Measurements from ENCODE around the gene UBL4B.
"Not testable (repeated sequence)": the region's sequence is repeated elsewhere in the genome, so short reads cannot be mapped to it uniquely, and the experiment has no call there.

The UBL4B gene

DNA sequence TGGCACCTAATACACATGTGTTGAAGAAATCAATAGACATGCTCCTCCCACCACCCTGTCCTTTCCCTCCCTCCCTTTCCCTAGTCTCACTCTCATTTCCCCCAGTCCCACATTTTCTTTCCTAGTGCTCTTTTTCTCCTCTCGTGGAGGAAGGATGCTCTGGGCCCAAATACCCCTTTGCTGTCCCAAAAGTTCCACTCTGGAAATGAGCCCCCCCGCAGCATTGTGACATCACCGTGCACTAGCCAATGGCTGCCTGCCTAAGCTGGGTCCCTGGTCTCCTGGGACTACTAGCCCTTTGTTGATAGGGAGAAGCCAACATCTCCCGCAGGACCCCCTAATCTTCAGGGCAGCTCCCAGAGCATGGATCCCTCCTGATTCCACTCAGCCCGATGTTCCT is at the start of gene UBL4B:
UBL4B (plus strand) TSS at position 301 of the 400 bp plus-strand sequence; CDS start at position 393, 92 bp downstream.
- DNase-seq (ENCODE audit: low read depth in 2 of 3, low spot score in 2 of 3) = no peak

- no peak for DNase-seq (ENCODE audit: low read depth in 2 of 3, low spot score in 2 of 3)
Observed at GRCh38 chr1:110062612-110063011, 49.6 kb upstream of the UBL4B start.

DNA sequence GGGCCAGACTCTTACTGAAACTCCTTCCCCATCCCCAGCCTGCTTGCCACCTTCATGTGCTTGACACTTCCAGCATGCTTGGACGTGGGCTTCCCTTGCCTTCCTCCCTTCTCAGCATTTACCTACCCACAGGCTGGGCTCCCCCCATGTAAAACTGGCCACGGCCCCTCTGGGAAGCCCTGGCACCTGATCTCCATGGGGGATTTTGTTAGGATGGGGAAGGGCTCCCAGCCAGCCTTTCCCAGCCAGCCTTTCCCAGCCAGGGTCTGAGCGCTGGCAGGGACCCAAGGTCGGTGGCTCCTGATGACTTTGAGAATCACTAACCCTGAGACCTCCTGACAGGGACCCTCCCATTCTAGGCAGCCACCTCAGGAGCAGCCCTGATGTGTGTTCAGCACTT is 48.5 kb upstream of the UBL4B start:
- DNase-seq (ENCODE audit: low read depth in 2 of 3, low spot score in 2 of 3) = no peak

GRCh38 chr1:110064576-110065337 is 47.5 kb upstream of the UBL4B start:
- no peak for DNase-seq (ENCODE audit: low read depth in 2 of 3, low spot score in 2 of 3)

DNA sequence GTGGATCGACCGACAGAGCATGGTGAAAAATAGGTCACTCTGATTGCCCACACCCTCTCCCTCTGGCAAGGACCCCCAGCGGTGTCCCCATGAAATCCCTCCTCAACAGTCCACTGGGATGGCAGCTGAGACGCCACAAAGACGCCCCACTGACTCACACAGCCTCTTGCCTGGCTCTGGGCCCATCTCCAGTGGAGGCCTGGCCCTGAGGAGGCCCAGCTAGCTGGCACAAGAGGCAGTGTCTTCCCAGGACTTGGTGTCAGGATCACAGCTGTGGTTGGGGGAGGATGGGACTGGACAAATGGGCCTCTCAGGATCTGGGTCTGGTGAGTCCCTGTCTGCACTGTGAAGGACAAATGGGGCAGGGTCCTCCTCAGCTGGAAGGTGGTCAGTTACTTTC is 46.4 kb upstream of the UBL4B start:
- DNase-seq (ENCODE audit: low read depth in 2 of 3, low spot score in 2 of 3) = no peak

DNA sequence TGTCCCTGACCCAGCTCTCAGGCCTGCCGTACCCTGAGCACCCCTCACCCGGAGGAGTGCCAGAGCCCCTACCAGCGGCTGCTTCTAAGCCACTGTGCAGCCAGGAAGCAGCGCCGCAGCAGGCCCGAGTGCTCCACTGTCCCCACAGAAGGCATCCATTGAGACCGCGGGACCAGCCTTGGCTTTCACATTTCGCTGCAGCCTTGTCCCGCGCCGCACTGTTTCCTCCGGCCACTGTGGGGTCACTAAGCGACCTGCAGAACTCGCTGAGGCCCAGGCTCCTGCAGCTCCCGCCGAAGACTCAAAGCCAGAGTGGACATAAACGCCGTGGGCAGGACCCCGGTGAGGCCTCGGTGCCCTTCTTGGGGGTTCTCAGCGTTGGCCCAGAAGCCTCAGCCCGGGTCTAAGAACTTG is 44.8 kb upstream of the UBL4B start:
- DNase-seq (ENCODE audit: low read depth in 2 of 3, low spot score in 2 of 3) = no peak

- DNase-seq (ENCODE audit: low read depth in 2 of 3, low spot score in 2 of 3) = no peak
Observed at GRCh38 chr1:110067893-110068645, 44.2 kb upstream of the UBL4B start.

GRCh38 chr1:110068646-110069403 is 43.4 kb upstream of the UBL4B start:
- DNase-seq (ENCODE audit: low read depth in 2 of 3, low spot score in 2 of 3) = no peak

GRCh38 chr1:110069404-110070281 is 42.6 kb upstream of the UBL4B start:
- no peak for DNase-seq (ENCODE audit: low read depth in 2 of 3, low spot score in 2 of 3)

DNA sequence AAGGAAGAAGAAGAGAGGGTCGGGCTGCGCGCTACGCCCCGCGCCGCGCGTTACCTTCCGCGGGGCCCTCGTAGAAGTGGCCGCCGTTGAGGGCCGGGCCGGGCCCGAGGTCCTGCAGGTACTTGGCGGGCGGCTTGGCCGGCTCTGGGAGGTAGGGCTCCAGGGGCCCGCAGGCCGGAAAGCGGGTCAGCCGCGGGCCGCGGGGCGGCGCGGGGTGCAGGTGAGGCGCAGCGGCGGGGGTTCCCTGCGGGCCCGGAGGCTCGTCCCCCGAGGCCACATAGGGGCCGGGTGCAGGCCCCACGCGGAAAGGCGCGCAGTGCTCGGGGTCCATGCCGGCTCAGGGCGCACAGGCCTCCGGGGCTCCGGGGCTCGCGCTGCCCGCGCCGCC is 42.0 kb upstream of the UBL4B start:
- DNase-seq (ENCODE audit: low read depth in 2 of 3, low spot score in 2 of 3) = no peak

DNA sequence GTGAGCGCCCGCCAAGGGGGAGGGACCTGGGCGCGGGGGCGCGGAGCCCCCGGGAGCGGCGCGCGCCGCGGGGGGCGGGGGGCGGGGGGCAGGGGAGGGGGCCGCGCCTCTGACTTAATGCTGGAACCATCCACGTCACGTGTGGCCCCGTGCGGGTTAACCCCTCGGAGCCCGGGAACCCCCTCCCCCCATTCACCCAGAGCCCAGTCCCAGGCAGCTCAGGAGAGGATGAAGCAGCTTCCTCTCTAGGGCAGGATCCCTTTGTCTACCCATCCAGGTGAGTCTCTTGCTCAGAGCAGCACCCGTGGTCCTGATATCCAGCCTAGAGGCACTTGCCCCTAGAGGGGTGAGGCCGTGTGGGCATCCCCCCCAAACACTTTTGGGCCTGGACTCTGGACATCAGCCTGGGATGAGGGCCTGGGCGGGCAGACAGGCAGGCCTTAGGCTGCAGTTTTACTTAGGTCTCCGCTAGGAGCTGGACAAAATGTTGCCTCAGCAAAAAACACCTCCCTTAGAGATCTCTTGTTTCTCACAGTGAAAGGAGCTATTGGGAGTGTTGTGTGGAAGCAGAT is 41.5 kb upstream of the UBL4B start, which contains the start of gene ALX3:
ALX3 (minus strand) TSS at position 2 of the 572 bp plus-strand sequence. CDS start 60 bp downstream, outside the sequence.
- no peak for DNase-seq (ENCODE audit: low read depth in 2 of 3, low spot score in 2 of 3)

- no peak for DNase-seq (ENCODE audit: low read depth in 2 of 3, low spot score in 2 of 3)
Observed at GRCh38 chr1:110074166-110074565, 38.1 kb upstream of the UBL4B start.

DNA sequence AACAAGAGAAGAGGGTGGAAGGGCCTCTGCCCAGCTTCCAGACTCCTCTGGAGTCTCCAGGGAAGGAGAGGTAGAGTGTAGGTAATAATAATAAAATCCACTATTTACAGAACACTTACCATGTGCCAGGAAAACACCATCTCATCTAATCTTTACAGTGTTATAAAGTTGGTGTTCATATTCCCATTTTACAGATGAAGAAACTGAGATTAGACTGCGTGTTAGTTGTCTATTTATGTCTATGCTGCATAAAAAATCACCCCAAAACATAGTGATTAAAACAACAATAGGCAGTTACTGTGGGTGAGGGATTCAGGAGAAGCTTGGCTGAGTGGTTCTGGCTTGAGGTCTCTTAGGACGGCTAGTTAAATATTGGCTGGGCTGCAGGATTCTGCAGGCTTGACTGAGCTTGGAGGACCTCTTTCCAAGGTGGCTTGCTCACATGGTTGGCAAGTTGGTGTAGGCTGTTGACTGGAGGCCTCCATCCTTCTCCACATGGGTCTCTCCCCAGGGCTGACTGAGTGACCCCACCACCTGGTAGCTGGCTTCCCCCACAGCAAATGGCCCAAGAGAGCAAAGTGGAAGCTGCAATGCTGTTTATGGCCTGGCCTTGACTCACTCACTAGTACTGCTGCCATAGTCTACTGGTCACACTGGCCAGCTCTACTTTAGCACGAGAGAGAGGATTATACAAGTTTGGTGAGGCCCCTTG is 35.3 kb upstream of the UBL4B start:
- DNase-seq (ENCODE audit: low read depth in 2 of 3, low spot score in 2 of 3) = no peak

DNA sequence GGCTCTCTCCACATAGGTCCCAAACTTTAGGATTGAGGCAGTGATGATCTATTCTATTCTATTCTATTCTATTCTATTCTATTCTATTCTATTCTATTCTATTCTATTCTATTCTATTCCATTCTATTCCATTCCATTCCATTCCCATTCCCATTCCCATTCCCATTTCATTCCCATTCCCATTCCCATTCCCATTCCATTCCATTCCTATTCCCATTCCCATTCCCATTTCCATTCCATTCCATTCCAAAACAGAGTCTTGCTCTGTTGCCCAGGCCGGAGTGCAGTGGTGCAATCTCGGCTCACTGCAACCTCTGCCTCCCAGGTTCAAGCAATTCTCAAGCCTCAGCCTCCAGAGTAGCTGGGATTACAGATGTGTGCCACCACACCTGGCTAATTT is 32.2 kb upstream of the UBL4B start:
- not testable (repeated sequence) for DNase-seq (ENCODE audit: low read depth in 2 of 3, low spot score in 2 of 3)

- no peak for DNase-seq (ENCODE audit: low read depth in 2 of 3, low spot score in 2 of 3)
Observed at GRCh38 chr1:110081061-110081460, 31.2 kb upstream of the UBL4B start.

DNA sequence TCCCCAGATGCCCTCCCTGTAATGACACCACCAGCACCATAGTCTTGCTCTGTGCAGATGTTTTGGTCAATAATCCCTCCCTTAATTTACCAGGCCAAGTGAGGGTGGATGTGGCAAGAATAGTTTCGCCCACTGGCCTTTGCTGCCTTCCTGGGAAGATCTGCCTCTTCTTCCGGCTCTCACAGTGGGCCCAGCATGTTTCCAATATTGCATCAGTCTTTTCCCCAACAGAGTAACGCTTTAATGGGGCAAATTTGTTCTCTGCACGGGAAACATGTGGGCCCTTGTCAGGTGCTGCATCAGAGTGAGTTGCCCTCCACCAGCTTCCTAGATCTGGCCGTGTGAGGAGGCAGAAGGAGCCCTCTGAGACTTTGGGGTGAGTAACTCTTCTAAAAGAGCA is 29.8 kb upstream of the UBL4B start:
- DNase-seq (ENCODE audit: low read depth in 2 of 3, low spot score in 2 of 3) = no peak

DNA sequence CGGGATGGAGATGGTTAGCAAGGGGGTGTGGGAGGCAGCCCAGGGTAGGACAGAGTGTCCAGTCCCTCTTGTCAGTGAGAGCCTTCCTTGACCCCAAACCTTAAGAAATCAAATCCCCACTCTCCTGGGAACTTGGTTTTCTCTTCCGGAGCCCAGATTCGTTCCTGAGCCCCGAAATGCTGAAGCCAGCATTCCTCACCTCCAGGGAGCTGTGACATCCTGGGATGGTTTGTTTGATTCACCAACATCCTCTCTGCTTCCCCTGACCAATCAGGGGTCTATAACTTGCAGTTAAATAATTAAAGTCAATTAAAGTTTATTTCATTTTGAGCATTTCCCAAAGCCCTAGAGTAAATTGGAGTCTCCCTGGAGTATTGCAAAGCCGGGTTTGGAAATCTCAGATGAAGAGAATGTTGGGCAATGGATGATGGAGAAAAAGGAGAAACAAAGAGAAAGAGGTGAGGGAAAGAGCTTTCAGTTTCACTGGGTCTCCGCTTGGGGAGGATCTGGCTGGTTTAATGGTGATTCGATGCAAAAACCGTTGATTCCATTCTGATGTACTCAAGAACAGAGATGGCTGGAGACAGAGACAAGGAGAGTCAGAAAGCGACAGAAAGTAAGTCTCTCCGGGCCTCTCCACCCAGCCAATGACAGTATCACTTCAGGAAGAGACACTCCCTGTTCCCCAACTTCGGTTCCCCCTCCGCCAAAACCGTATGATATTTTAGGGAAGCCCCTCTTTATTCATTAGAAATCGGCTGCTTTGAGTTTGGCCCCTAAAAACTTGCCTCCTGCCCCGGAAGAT is 29.0 kb upstream of the UBL4B start:
- DNase-seq (ENCODE audit: low read depth in 2 of 3, low spot score in 2 of 3) = no peak

DNA sequence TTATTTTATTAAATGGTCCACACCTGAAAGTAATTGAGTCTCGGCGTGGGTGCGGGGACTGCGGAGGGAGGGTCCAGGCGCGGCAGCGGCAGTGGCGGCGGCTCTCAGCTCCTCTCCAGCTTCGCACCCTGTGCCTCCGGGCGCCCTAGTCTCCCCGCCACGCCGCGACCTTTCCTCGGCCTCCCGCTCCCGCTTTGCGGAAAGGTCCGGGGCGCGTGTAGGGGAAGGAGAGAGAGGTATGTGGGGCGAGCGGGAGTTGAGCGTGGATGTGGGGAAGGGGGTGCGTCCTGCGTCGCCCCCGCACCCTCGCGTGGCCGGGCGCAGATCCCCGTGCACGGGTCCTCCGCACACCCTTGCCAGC is 28.4 kb upstream of the UBL4B start:
- DNase-seq (ENCODE audit: low read depth in 2 of 3, low spot score in 2 of 3) = no peak

Measured in activated CD8-positive, alpha-beta memory T cell treated with anti-CD3 and anti-CD28 coated beads for 48 hours (primary cell).